H1 (cell line): ENCODE results near the gene ZNF536. TPM values are rescaled to one million over a fixed set of nuclear protein-coding genes. Genes with fewer than 3 reads are reported as not detected.

Source experiments
- CTCF ChIA-PET: fragments of 300-600 bp; sonication (Branson Sonifier 250); formaldehyde crosslinking; loops from one replicate; lab custom pipeline; 2021; ENCODE audit not compliant: partially characterized antibody; lab: Charles Lee
- POLR2A ChIA-PET: fragments of 300-600 bp; sonication (Branson Sonifier 250); formaldehyde crosslinking; loops from one replicate; lab custom pipeline; 2021; ENCODE audit warnings: inconsistent platforms; ENCODE audit not compliant: partially characterized antibody; lab: Charles Lee
- DNase-seq, 2 experiments: peaks; one replicate each; pipeline versions ENCODE4 v3.0.0 to v3.0.0-alpha.2; 2010 to 2022; ENCODE audit warnings: low spot score in 2 of 2, low read depth in 1 of 2, mixed read lengths in 1 of 2
- FAIRE-seq: peaks from 2 replicates; lab custom pipeline; 2011; peaks lifted over from hg19 to GRCh38; lab: Jason Lieb, UNC
- H2AFZ ChIP-seq: 2 replicates; pipeline ENCODE4 v1.8.1; 2012; ENCODE audit warnings: low read length, inconsistent platforms
- H2AK5ac ChIP-seq: 2 replicates; pipeline ENCODE4 v1.6.1; 2013; ENCODE audit warnings: low read depth, low read length
- H2BK120ac ChIP-seq: replicated peaks from 2 replicates; pipeline ENCODE3; 2013; ENCODE audit warnings: low read depth, low read length, inconsistent platforms
- H2BK12ac ChIP-seq: 2 replicates; pipeline ENCODE4 v1.6.1; 2013; ENCODE audit warnings: low read depth, low read length
- H2BK15ac ChIP-seq: 2 replicates; pipeline ENCODE4 v1.6.1; 2013; ENCODE audit warnings: low read length
- H2BK20ac ChIP-seq: 2 replicates; pipeline ENCODE4 v1.6.1; 2013; ENCODE audit warnings: low read length
- H2BK5ac ChIP-seq: 2 replicates; pipeline ENCODE4 v1.6.1; 2013; ENCODE audit warnings: low read depth, low read length
- H3K14ac ChIP-seq: 2 replicates; pipeline ENCODE4 v1.6.1; 2013; ENCODE audit warnings: inconsistent platforms; ENCODE audit not compliant: insufficient read length
- H3K18ac ChIP-seq: 2 replicates; pipeline ENCODE4 v1.6.1; 2013; ENCODE audit warnings: low read length; ENCODE audit errors: extremely low read depth
- H3K23ac ChIP-seq: 2 replicates; pipeline ENCODE4 v1.6.1; 2013; ENCODE audit warnings: inconsistent platforms; ENCODE audit not compliant: insufficient read length
- H3K23me2 ChIP-seq: 2 replicates; pipeline ENCODE4 v1.6.1; 2013; ENCODE audit warnings: low read depth, low read length
- H3K27ac ChIP-seq: 2 replicates; pipeline ENCODE4 v1.6.1; 2011; ENCODE audit warnings: low read depth, low read length, inconsistent platforms
- H3K27me3 ChIP-seq, 4 experiments: replicated peaks in 1 of 4; 1 replicate in 1 of 4; 2 replicates in 3 of 4; pipeline versions ENCODE4 v1.6.1 to v1.8.1; 2011 to 2013; ENCODE audit warnings: low read length in 3 of 4, mild to moderate bottlenecking in 3 of 4, inconsistent platforms in 2 of 4, mixed read lengths in 2 of 4, moderate library complexity in 1 of 4; ENCODE audit not compliant: control insufficient read depth in 3 of 4, insufficient read depth in 3 of 4; ENCODE audit errors: extremely low read depth in 1 of 4
- H3K36me3 ChIP-seq, 4 experiments: 2 replicates each; pipeline versions ENCODE4 v1.6.1 to v1.8.1; 2011 to 2013; ENCODE audit warnings: mild to moderate bottlenecking in 4 of 4, low read length in 3 of 4, moderate library complexity in 2 of 4, control low read depth in 1 of 4, inconsistent platforms in 1 of 4; ENCODE audit not compliant: insufficient read depth in 4 of 4, control insufficient read depth in 2 of 4
- H3K4ac ChIP-seq: replicated peaks from 2 replicates; pipeline ENCODE3; 2013; ENCODE audit warnings: low read length, low read depth, mixed read lengths, inconsistent platforms; ENCODE audit not compliant: insufficient read length
- H3K4me1 ChIP-seq, 4 experiments: replicated peaks in 1 of 4; 1 replicate in 1 of 4; 2 replicates in 3 of 4; pipeline versions ENCODE4 v1.6.1 to v1.8.1; 2011 to 2013; ENCODE audit warnings: low read length in 3 of 4, inconsistent platforms in 2 of 4, mixed read lengths in 1 of 4; ENCODE audit not compliant: insufficient read depth in 4 of 4, control insufficient read depth in 3 of 4
- H3K4me2 ChIP-seq, 2 experiments: 2 replicates each; pipeline versions ENCODE4 v1.6.1 to v1.8.1; 2011 to 2013; ENCODE audit warnings: low read depth in 2 of 2, low read length in 2 of 2, control low read depth in 1 of 2, inconsistent platforms in 1 of 2, mild to moderate bottlenecking in 1 of 2; ENCODE audit not compliant: insufficient read depth in 1 of 2
- H3K4me3 ChIP-seq, 4 experiments: fragments of 200-600, 300-600 bp in 1 of 4; sonication (generic), shearing (Covaris generic), sonication (Bioruptor Twin) in 1 of 4; 2 replicates each; pipeline versions ENCODE4 v1.5.1 to v1.8.1; 2011 to 2016; ENCODE audit warnings: low read length in 4 of 4, low read depth in 3 of 4, control low read depth in 2 of 4, inconsistent platforms in 2 of 4, mild to moderate bottlenecking in 2 of 4, mixed read lengths in 1 of 4, moderate library complexity in 1 of 4; ENCODE audit not compliant: insufficient read depth in 2 of 4; ENCODE audit errors: extremely low read depth in 1 of 4
- H3K56ac ChIP-seq: replicated peaks from 2 replicates; pipeline ENCODE3; 2013; ENCODE audit warnings: low read depth, mild to moderate bottlenecking, mixed read lengths, low read length, inconsistent platforms; ENCODE audit not compliant: insufficient read length
- H3K79me1 ChIP-seq: 2 replicates; pipeline ENCODE4 v1.6.1; 2013; ENCODE audit warnings: low read depth, low read length, control low read depth
- H3K79me2 ChIP-seq, 2 experiments: 2 replicates each; pipeline versions ENCODE4 v1.6.1 to v1.8.1; 2012 to 2013; ENCODE audit warnings: low read length in 2 of 2, mild to moderate bottlenecking in 2 of 2, inconsistent platforms in 1 of 2; ENCODE audit not compliant: insufficient read depth in 2 of 2, control insufficient read depth in 1 of 2
- H3K9ac ChIP-seq, 4 experiments: replicated peaks in 1 of 4; 1 replicate in 1 of 4; 2 replicates in 3 of 4; pipeline versions ENCODE4 v1.6.1 to v1.8.1; 2011 to 2013; ENCODE audit warnings: low read depth in 3 of 4, low read length in 3 of 4, control low read depth in 2 of 4, mild to moderate bottlenecking in 2 of 4, moderate library complexity in 2 of 4, inconsistent platforms in 1 of 4; ENCODE audit errors: extremely low read depth in 1 of 4
- H3K9me3 ChIP-seq, 2 experiments: 2 replicates each; pipeline versions ENCODE4 v1.6.1 to v1.8.1; 2012 to 2013; ENCODE audit warnings: mild to moderate bottlenecking in 2 of 2, moderate library complexity in 2 of 2, control low read depth in 1 of 2, inconsistent platforms in 1 of 2, low read depth in 1 of 2, low read length in 1 of 2, mixed read lengths in 1 of 2; ENCODE audit not compliant: insufficient read depth in 2 of 2
- H4K20me1 ChIP-seq, 2 experiments: replicated peaks in 1 of 2; 2 replicates each; pipeline versions ENCODE3 to v1.8.1; 2011 to 2013; ENCODE audit warnings: inconsistent platforms in 2 of 2, low read length in 2 of 2, mild to moderate bottlenecking in 1 of 2; ENCODE audit not compliant: insufficient read depth in 2 of 2, control insufficient read depth in 1 of 2
- H4K5ac ChIP-seq: 2 replicates; pipeline ENCODE4 v1.6.1; 2013; ENCODE audit warnings: low read length, low read depth, mixed read lengths, inconsistent platforms; ENCODE audit not compliant: insufficient read length
- H4K8ac ChIP-seq: 2 replicates; pipeline ENCODE4 v1.8.0; 2013; ENCODE audit warnings: mild to moderate bottlenecking, moderate library complexity, low read length, inconsistent platforms; ENCODE audit not compliant: insufficient read depth; ENCODE audit errors: extremely low read depth
- H4K91ac ChIP-seq: replicated peaks from 2 replicates; pipeline ENCODE3; 2013; ENCODE audit warnings: low read length, mixed read lengths, inconsistent platforms; ENCODE audit not compliant: insufficient read length
- BACH1 ChIP-seq: IDR thresholded peaks from 2 replicates; pipeline ENCODE4 v1.6.1; 2012; ENCODE audit warnings: low read length, improper control_type of control experiment
- BCL11A ChIP-seq, 2 experiments: IDR thresholded peaks; one replicate each; pipeline ENCODE4 v1.6.1; 2011; ENCODE audit warnings: low read depth in 2 of 2, low read length in 2 of 2, mild to moderate bottlenecking in 2 of 2
- BRCA1 ChIP-seq: IDR thresholded peaks from 2 replicates; pipeline ENCODE4 v1.6.1; 2012; ENCODE audit warnings: low read depth, low read length, improper control_type of control experiment
- CBX8 ChIP-seq: fragments of 300-800, 300-1000 bp; sonication (generic); IDR thresholded peaks from 2 replicates; pipeline ENCODE4 v1.7.1; 2016; ENCODE audit warnings: low read depth, low read length, borderline replicate concordance
- CEBPB ChIP-seq: IDR thresholded peaks from 2 replicates; pipeline ENCODE4 v1.6.1; 2012; ENCODE audit warnings: low read depth, low read length
- EGR1 ChIP-seq: IDR thresholded peaks from 2 replicates; pipeline ENCODE4 v1.6.1; 2011; ENCODE audit warnings: low read depth, low read length, borderline replicate concordance
- GTF2F1 ChIP-seq: IDR thresholded peaks from 2 replicates; pipeline ENCODE4 v1.6.1; 2012; ENCODE audit warnings: low read depth, low read length, improper control_type of control experiment, borderline replicate concordance
- MAFK ChIP-seq: IDR thresholded peaks from 2 replicates; pipeline ENCODE4 v1.6.1; 2012; ENCODE audit warnings: low read depth, mild to moderate bottlenecking, improper control_type of control experiment, low read length
- POLR2A ChIP-seq, 2 experiments: IDR thresholded peaks; 1 replicate in 1 of 2; 2 replicates in 1 of 2; pipeline ENCODE4 v1.6.1; 2011; ENCODE audit warnings: low read depth in 2 of 2, low read length in 2 of 2, mild to moderate bottlenecking in 2 of 2; ENCODE audit errors: control extremely low read depth in 1 of 2
- RAD21 ChIP-seq, 2 experiments: IDR thresholded peaks in 1 of 2; conservative IDR thresholded peaks in 1 of 2; 2 replicates each; pipeline ENCODE4 v1.6.1; 2011; ENCODE audit warnings: low read depth in 2 of 2, low read length in 2 of 2, improper control_type of control experiment in 1 of 2, inconsistent platforms in 1 of 2, mild to moderate bottlenecking in 1 of 2, moderate library complexity in 1 of 2
- RBBP5 ChIP-seq: IDR thresholded peaks from 2 replicates; pipeline ENCODE4 v1.7.1; 2012; ENCODE audit warnings: low read depth, mild to moderate bottlenecking, inconsistent platforms, low read length, moderate library complexity, borderline replicate concordance
- RFX5 ChIP-seq: IDR thresholded peaks from 2 replicates; pipeline ENCODE4 v1.6.1; 2011; ENCODE audit warnings: low read depth, low read length, improper control_type of control experiment, borderline replicate concordance
- SIX5 ChIP-seq: IDR thresholded peaks from 2 replicates; pipeline ENCODE4 v1.6.1; 2011; ENCODE audit warnings: mild to moderate bottlenecking, low read depth, low read length
- TAF1 ChIP-seq: IDR thresholded peaks from 2 replicates; pipeline ENCODE4 v1.6.1; 2011; ENCODE audit warnings: mild to moderate bottlenecking, low read depth, low read length
- TEAD4 ChIP-seq: IDR thresholded peaks from 2 replicates; pipeline ENCODE4 v1.6.1; 2012; ENCODE audit warnings: low read depth, low read length, inconsistent platforms, mixed read lengths
- WGBS, 2 experiments: shearing (Covaris generic) in 1 of 2; methylation state at CpG; one replicate each; pipeline versions ENCODE4 v1.1.6 to v1.1.7; 2013 to 2015; ENCODE audit warnings: low lambda C conversion rate in 2 of 2, mixed read lengths in 2 of 2, inconsistent platforms in 1 of 2, low coverage in 1 of 2, missing lambda C conversion rate in 1 of 2; ENCODE audit not compliant: insufficient replicate concordance in 2 of 2, insufficient coverage in 1 of 2, insufficient read length in 1 of 2; ENCODE audit errors: extremely low coverage in 1 of 2, missing lambda C conversion rate in 1 of 2; 5-methylcytosine and 5-hydroxymethylcytosine counted together
- polyA plus RNA-seq, 7 experiments: library from polyadenylated mRNA; depleted of rRNA in 3 of 7; stranded (reverse) in 5 of 7; unstranded in 2 of 7; fragments of >200 nt in 5 of 7; fragments of 200-250 nt in 2 of 7; gene quantifications; 1 replicate in 5 of 7; 2 replicates in 1 of 7; 4 replicates in 1 of 7; pipeline versions ENCODE4 v1.2.1 to v1.2.3, GENCODE V29; 2011 to 2013; ENCODE audit warnings: missing spikeins in 2 of 7, mixed read lengths in 2 of 7
- total RNA-seq: library from RNA; stranded (reverse); fragmentation: NEBNext Ultra II Directional; extraction: Animal tissue kit (Norgen Biotek cat#: 25700); gene quantifications from 2 replicates; pipeline ENCODE4 v1.2.1, GENCODE V29; 2021

ZNF536 gene
- total and polyA plus RNA-seq, 2 of the 8 experiments (the other 6 are each of a cell fraction or from before 2014, with no cell fraction given), result 0.09 to 0.11 TPM

DNA sequence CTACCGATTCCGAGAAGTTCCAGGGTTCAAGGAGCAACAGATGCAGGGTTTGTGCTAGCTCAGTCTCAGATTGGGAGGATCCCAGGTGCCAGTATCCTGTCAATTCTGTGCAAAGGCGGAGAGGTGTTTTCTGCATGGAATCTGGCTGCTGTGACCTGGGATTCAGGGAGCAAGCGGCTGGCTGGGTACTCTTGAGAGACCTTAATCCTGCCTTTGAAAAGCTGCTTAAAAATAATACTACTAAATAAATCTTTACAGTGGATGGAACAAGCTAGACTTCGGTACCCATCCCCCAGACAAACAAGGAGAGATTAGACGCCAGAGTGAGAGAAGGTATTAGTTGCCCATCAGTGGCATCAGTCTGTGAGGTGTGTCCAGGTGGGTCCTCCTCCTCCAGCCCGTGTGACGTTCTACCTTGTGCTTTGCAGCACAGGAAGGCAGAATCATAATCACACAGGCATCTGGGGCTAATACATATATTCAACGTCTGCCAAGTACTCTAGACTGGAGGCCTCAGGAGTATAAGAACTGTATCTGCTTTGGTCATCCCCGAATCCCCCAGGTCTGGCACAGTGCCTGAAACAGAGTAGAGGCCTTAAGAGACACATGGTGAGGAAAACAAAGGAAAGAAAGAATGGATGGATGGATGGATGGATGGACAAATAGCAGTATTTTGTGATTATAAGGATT is 230.6 kb downstream of the ZNF536 start:
- no peak overlapping the region for H4K8ac ChIP-seq
- no peak overlapping the region for H2BK20ac ChIP-seq
- H3K4me1 ChIP-seq, result no peaks in the 10 kb centered on the region; a peak in 1 of 7 replicates
- H2BK15ac ChIP-seq, result no peak overlapping the region
- no peak overlapping the region for H2BK5ac ChIP-seq
- no peaks in the 10 kb centered on the region for H4K20me1 ChIP-seq
- no peak overlapping the region for H3K9ac ChIP-seq
- DNase-seq (peak in 1 of 2 experiments; percentile 13), FAIRE-seq (no peak)
- H2AFZ ChIP-seq, result no peak overlapping the region
- H3K4ac ChIP-seq, result no peak overlapping the region
- no peak overlapping the region for H4K91ac ChIP-seq
- H3K9me3 ChIP-seq, result no peaks in the 10 kb centered on the region
- no peak overlapping the region for H3K14ac ChIP-seq
- no peak overlapping the region for H2BK120ac ChIP-seq
- no peak overlapping the region for H3K56ac ChIP-seq
- H3K23ac ChIP-seq, result no peak overlapping the region
- no peak overlapping the region for H3K4me3 ChIP-seq
- no peak overlapping the region for H3K4me2 ChIP-seq
- CTCF ChIA-PET, result interaction anchor here (0.9 kb wide), 1 partner anchor 47 kb away, joined by 3 read pairs; no protein-coding TSS in a partner anchor
- H3K79me2 ChIP-seq, result no peaks in the 10 kb centered on the region
- H3K23me2 ChIP-seq, result no peaks in the 10 kb centered on the region
- no peak overlapping the region for H3K27ac ChIP-seq
- no peaks in the 10 kb centered on the region for H3K36me3 ChIP-seq
- 88% methylated on average over 10 of the region's 10 CpGs; no CpG with 5 or more reads in 1 of the 2 experiments for WGBS, 2 experiments
- H3K27me3 ChIP-seq, result no peaks in the 10 kb centered on the region
- no peak overlapping the region for H4K5ac ChIP-seq
- H2AK5ac ChIP-seq, result no peak overlapping the region
- no peak overlapping the region for H2BK12ac ChIP-seq
- no peaks in the 10 kb centered on the region for H3K79me1 ChIP-seq
- no peak overlapping the region for H3K18ac ChIP-seq
- POLR2A ChIA-PET, result no interaction called here
- TF ChIP-seq BRCA1 (no peak), POLR2A (IDR thresholded peaks at IDR 0.05; ENCODE audit: control extremely low read depth in 1 of 2, low read depth in 2 of 2, low read length in 2 of 2) (no peak), GTF2F1 (no peak), CEBPB (no peak), EGR1 (no peak), MAFK (no peak), TAF1 (no peak), BACH1 (no peak), RFX5 (no peak), CBX8 (no peak), BCL11A (IDR thresholded peaks at IDR 0.05; ENCODE audit: low read depth in 2 of 2, low read length in 2 of 2) (no peak), RBBP5 (no peak), RAD21 (IDR thresholded peaks at IDR 0.05 in 1 of 2, conservative IDR thresholded peaks at IDR 0.05 in 1 of 2; ENCODE audit: low read depth in 2 of 2, low read length in 2 of 2) (no peak), SIX5 (no peak), TEAD4 (no peak)
